GM20000 (cell line): ENCODE data around the gene CAMSAP1.

ENCODE experiments used
- DNase-seq: peaks from one replicate; pipeline ENCODE4 v3.0.0; 2012; ENCODE audit warnings: low spot score
- TF ChIP-seq, protein P1 (sequence below): IDR thresholded peaks from 2 replicates; pipeline ENCODE4 v1.5.1; 2012; ENCODE audit warnings: mild to moderate bottlenecking, control low read depth; ENCODE audit errors: extremely low read depth, missing control alignments

Gene CAMSAP1

GRCh38 chr9:135902655-135903357 lies 4.5 kb downstream of the CAMSAP1 start:
- no peak for DNase-seq
- TF ChIP-seq, protein P1, sequence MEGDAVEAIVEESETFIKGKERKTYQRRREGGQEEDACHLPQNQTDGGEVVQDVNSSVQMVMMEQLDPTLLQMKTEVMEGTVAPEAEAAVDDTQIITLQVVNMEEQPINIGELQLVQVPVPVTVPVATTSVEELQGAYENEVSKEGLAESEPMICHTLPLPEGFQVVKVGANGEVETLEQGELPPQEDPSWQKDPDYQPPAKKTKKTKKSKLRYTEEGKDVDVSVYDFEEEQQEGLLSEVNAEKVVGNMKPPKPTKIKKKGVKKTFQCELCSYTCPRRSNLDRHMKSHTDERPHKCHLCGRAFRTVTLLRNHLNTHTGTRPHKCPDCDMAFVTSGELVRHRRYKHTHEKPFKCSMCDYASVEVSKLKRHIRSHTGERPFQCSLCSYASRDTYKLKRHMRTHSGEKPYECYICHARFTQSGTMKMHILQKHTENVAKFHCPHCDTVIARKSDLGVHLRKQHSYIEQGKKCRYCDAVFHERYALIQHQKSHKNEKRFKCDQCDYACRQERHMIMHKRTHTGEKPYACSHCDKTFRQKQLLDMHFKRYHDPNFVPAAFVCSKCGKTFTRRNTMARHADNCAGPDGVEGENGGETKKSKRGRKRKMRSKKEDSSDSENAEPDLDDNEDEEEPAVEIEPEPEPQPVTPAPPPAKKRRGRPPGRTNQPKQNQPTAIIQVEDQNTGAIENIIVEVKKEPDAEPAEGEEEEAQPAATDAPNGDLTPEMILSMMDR, result no peak

DNA sequence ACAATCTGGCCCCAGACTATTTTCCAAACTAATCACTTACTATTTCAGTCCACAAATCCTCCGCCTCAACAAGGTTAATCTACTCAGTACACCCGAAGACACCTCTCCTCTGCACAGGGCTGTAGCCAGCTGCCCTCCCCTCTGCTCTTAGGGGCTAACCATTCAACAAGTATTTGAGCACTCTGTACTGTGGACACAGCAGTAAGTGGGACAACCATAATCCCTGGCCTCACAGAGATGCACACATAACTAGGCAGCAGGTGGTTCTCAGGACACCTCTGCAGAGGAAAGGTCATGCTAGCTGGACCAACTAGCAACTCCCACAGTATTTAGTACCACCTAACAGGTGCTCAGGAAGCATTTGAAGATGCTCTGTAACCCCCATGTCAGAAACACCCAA lies 5.5 kb downstream of the CAMSAP1 start:
- no peak for DNase-seq
- TF ChIP-seq, protein P1, result no peak

- no peak for DNase-seq
- TF ChIP-seq, protein P1, result no peak
Observed at GRCh38 chr9:135901031-135901758, 6.2 kb downstream of the CAMSAP1 start.

- TF ChIP-seq, protein P1, result no peak
- no peak for DNase-seq
Observed at GRCh38 chr9:135898634-135899407, 8.5 kb downstream of the CAMSAP1 start.

GRCh38 chr9:135896626-135897025 lies 10.7 kb downstream of the CAMSAP1 start:
- DNase-seq, result no peak
- TF ChIP-seq, protein P1, result no peak

DNA sequence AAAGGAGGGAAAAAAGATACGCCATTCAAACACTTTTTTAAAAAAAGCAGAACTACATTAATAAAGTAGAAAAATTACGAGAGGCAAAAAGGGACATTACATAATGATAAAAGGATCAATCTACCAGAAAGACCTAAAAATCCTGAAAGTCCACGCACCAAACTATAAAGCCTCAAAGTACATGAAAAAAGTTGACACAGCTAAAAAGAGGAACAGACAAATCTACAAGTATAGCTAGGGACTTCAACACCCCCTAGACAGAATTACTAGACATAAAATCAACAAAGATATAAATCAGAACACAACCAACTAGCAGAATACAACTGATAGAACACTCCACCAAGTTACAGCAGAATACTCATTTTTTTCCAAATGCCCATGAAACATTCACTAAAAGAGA lies 11.1 kb downstream of the CAMSAP1 start:
- DNase-seq, result no peak
- TF ChIP-seq, protein P1, result no peak
